ENCODE data around the gene ARMCX2. TPM values are rescaled to one million over a fixed set of nuclear protein-coding genes. Genes with fewer than 3 reads are reported as not detected.

The ARMCX2 gene
- total RNA-seq, 1 donor from 2014 or later, result 84.0 TPM

DNA sequence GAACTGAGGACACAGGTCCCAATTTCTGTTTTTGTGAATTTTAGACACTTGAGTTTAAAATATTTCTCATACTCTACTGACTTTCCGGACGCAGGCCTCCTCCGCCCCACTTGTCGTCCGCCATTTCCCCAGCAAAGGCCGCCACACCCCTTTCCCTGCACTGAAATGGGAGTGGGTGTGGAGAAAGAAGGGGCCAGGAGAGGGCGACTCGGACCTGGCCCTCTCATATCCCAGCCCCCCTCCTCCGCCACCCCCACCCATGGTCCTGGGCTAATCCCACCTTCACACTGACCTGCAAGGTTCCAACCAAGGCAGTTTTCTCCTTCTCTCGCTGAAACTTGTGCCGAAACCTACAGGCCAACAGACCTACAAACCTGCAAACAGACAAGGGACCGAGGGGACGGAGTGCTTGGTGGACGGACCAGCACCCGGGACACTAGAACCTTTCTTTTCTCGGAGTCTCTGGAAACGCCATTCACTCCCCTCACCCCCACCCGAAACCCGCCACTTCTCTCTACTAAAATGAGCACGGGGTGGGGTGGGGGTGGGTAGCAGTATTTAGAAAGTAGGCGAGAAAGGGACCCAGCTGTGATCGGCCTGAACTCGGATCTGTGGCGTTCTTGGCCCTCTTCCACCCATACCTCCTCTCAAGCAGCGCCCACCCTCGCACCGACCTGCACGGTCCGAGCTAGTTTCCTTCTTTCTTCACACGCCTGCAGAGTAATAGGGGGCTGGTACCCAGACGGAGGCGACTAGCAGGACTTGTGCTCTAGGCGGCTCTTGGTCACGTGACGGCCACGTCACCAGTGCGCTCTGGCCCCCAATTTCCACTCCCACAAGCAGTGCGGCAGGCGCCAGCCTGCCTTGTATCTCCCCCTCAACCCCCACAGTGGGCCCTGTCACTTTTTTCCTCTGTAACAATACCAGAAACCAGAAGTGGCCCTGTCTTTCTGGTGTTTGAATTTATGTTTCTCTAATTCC, 42.1 kb downstream of the ARMCX2 start, which contains the start of gene ARMCX6:
TSS of gene ARMCX6 (minus strand) at position 790 of the 981 bp plus-strand sequence. CDS start 1,380 bp downstream, outside the sequence.
- H3K27ac ChIP-seq (ENCODE audit: low read depth, low read length), result peak within 1 kb of the TSS; percentile 60
- H3K36me3 ChIP-seq (ENCODE audit: control insufficient read depth in 3 of 3, insufficient read depth in 3 of 3, low read length in 3 of 3), result peaks cover 0 to 2% (median 2%) of the 10 kb centered on the region in 3 donors

DNA sequence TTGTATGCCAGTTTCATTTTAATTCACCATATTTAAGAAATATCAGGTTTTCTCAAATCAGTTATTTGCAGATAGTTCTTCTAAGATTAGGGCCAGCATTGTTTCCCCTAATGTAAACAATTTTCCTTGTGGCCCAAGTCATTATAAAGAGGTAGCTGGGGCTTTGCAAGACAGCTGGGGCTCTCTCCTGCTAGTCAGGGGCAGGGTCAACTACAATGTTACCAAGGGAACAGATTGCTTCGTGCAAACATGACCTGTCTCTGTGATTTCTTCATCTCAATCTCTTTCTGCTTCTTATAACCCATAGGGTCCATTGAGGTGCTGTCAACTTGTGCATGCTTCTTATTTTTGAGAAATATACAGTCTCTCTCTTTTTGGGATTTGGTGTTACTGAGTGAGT, 53.9 kb downstream of the ARMCX2 start:
- Histone ChIP-seq H3K36me3 (ENCODE audit: control insufficient read depth in 3 of 3, insufficient read depth in 3 of 3, low read length in 3 of 3) (no peaks in the 10 kb centered on the region), H3K4me1 (ENCODE audit: control insufficient read depth in 3 of 3, insufficient read depth in 3 of 3, low read length in 3 of 3) (no peaks in the 10 kb centered on the region), H3K4me3 (ENCODE audit: low read length in 3 of 3) (no peak overlapping the region), H3K9ac (ENCODE audit: low read depth in 1 of 3, low read length in 3 of 3) (no peak overlapping the region), H3K27me3 (ENCODE audit: control insufficient read depth in 3 of 3, insufficient read depth in 3 of 3, low read length in 3 of 3) (peaks cover 0 to 10% (median 0%) of the 10 kb centered on the region in 3 donors), H3K27ac (ENCODE audit: low read depth, low read length) (no peak overlapping the region), H3K9me3 (ENCODE audit: control insufficient read depth in 3 of 3, low read length in 3 of 3) (no peaks in the 10 kb centered on the region)

More for the DNA sequence above, 42.1 kb downstream of the ARMCX2 start, which contains the start of gene ARMCX6:
- Histone ChIP-seq H3K4me3 (ENCODE audit: low read length in 3 of 3) (peak within 1 kb of the TSS; percentile 71 to 83 (median 82)), H3K4me1 (ENCODE audit: control insufficient read depth in 3 of 3, insufficient read depth in 3 of 3, low read length in 3 of 3) (peaks cover 7 to 14% (median 10%) of the 10 kb centered on the region in 3 donors), H3K9me3 (ENCODE audit: control insufficient read depth in 3 of 3, low read length in 3 of 3) (no peaks in the 10 kb centered on the region), H3K9ac (ENCODE audit: low read depth in 1 of 3, low read length in 3 of 3) (peak within 1 kb of the TSS; percentile 65 to 80 (median 66)), H3K27me3 (ENCODE audit: control insufficient read depth in 3 of 3, insufficient read depth in 3 of 3, low read length in 3 of 3) (no peaks in the 10 kb centered on the region)

Small RNA genes within 50 kb of the gene (small RNA-seq; reads per million reads assigned to genes)
- gene RNU6-30P, result not detected
- not detected for gene RNU6-587P

Other genes starting within 250 kb of the ARMCX2 start
- gene ARMCX4, start 174.4 kb downstream of the ARMCX2 start, total RNA-seq, result 17.2 TPM
- gene ARMCX1, start 109.3 kb downstream of the ARMCX2 start, total RNA-seq, result 91.3 TPM
- gene ARMCX6, start 41.9 kb downstream of the ARMCX2 start, total RNA-seq, result 34.4 TPM
- 60.5 TPM for gene ARMCX3, start 36.7 kb downstream of the ARMCX2 start, total RNA-seq

Data from skeletal muscle tissue (tissue), 5 donors.